Ovary (tissue), 3 donors: Measurements from ENCODE around the gene WDR1.

Experiments
- CTCF ChIP-seq, 3 donors: fragments of 450-650 bp in 2 of 3; fragments of 200-600 bp in 1 of 3; IDR thresholded peaks; one replicate each; pipeline versions ENCODE4 v1.5.1 to v1.8.0; 2016 to 2022; ENCODE audit warnings: antibody characterized with exemption in 3 of 3, mild to moderate bottlenecking in 1 of 3
- EP300 ChIP-seq: sonication (generic); formaldehyde crosslinking; IDR thresholded peaks from one replicate; pipeline ENCODE4 v1.6.1; 2017; ENCODE audit warnings: antibody characterized with exemption
- POLR2A ChIP-seq: fragments of 450-650 bp; IDR thresholded peaks from one replicate; pipeline ENCODE4 v1.6.1; 2017; ENCODE audit warnings: antibody characterized with exemption, mild to moderate bottlenecking, moderate library complexity
- donor health status: DM: no; HTN: no; CAD: no.

- TF ChIP-seq POLR2A (no peak), CTCF (IDR thresholded peaks at IDR 0.05) (no peak), EP300 (no peak)
Observed at GRCh38 chr4:10053635-10054453, 62.8 kb downstream of the WDR1 start.
